Mammary epithelial cell (primary cell): Measurements from ENCODE around the gene LRCOL1.

ENCODE experiments used
- EZH2 ChIP-seq: IDR thresholded peaks from 2 replicates; pipeline ENCODE4 v1.6.1; 2012; ENCODE audit warnings: low read length, inconsistent platforms, borderline replicate concordance
- TF ChIP-seq, protein P1 (sequence below), 2 donors: IDR thresholded peaks in 1 of 2; conservative IDR thresholded peaks in 1 of 2; 2 replicates each; pipeline ENCODE4 v1.5.1; 2011 to 2012; ENCODE audit warnings: inconsistent platforms in 2 of 2, low read length in 2 of 2, mild to moderate bottlenecking in 2 of 2, control low read depth in 1 of 2, low read depth in 1 of 2; ENCODE audit not compliant: insufficient read depth in 1 of 2; ENCODE audit errors: extremely low read depth in 1 of 2

GRCh38 chr12:132593071-132593470 lies 17.3 kb downstream of the LRCOL1 start:
- TF ChIP-seq, protein P1, sequence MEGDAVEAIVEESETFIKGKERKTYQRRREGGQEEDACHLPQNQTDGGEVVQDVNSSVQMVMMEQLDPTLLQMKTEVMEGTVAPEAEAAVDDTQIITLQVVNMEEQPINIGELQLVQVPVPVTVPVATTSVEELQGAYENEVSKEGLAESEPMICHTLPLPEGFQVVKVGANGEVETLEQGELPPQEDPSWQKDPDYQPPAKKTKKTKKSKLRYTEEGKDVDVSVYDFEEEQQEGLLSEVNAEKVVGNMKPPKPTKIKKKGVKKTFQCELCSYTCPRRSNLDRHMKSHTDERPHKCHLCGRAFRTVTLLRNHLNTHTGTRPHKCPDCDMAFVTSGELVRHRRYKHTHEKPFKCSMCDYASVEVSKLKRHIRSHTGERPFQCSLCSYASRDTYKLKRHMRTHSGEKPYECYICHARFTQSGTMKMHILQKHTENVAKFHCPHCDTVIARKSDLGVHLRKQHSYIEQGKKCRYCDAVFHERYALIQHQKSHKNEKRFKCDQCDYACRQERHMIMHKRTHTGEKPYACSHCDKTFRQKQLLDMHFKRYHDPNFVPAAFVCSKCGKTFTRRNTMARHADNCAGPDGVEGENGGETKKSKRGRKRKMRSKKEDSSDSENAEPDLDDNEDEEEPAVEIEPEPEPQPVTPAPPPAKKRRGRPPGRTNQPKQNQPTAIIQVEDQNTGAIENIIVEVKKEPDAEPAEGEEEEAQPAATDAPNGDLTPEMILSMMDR (conservative IDR thresholded peaks at IDR 0.05 in 1 of 2, IDR thresholded peaks at IDR 0.05 in 1 of 2; ENCODE audit: extremely low read depth in 1 of 2, insufficient read depth in 1 of 2, low read depth in 1 of 2, low read length in 2 of 2) = no peak
- no peak for TF ChIP-seq EZH2
